ENCODE data around the gene ANKRD55. TPM values are rescaled to one million over a fixed set of nuclear protein-coding genes. Genes with fewer than 3 reads are reported as not detected.
"Not testable (repeated sequence)": the region's sequence is repeated elsewhere in the genome, so short reads cannot be mapped to it uniquely, and the experiment has no call there.

ANKRD55 gene
- total RNA-seq, 4 donors from 2014 or later, result 0.09 TPM; not detected in 3

- DNase-seq, result no peak
- peak overlapping the region in 1 of 4 donors; percentile 28 for H3K27ac ChIP-seq
- H3K9me3 ChIP-seq, result no peaks in the 10 kb centered on the region
- TF ChIP-seq CTCF (IDR thresholded peaks at IDR 0.05), result no peak
- TF ChIP-seq POLR2A (IDR thresholded peaks at IDR 0.05), result no peak
- no peak overlapping the region for H3K4me3 ChIP-seq
- H3K36me3 ChIP-seq, result no peaks in the 10 kb centered on the region
- no peaks in the 10 kb centered on the region for H3K27me3 ChIP-seq
- intact Hi-C loops (cut with DNase I), result no loop called here
- H3K4me1 ChIP-seq, result peaks cover 0 to 13% (median 0%) of the 10 kb centered on the region in 3 donors
- WGBS, 2 donors, result 63% methylated on average over 3 of the region's 3 CpGs
Measured at GRCh38 chr5:56085193-56085592, 147.9 kb downstream of the ANKRD55 start.

- Histone ChIP-seq H3K36me3 (no peaks in the 10 kb centered on the region), H3K9me3 (no peaks in the 10 kb centered on the region), H3K4me1 (peaks cover 0 to 6% (median 0%) of the 10 kb centered on the region in 3 donors), H3K4me3 (no peak overlapping the region), H3K27me3 (no peaks in the 10 kb centered on the region), H3K27ac (no peak overlapping the region)
- 91 to 98% methylated on average over 20 of the region's 20 CpGs for whole genome bisulfite sequencing, 2 donors
- no peak for TF ChIP-seq CTCF (IDR thresholded peaks at IDR 0.05)
- no peak for TF ChIP-seq POLR2A (IDR thresholded peaks at IDR 0.05)
- intact Hi-C loops (cut with DNase I), result no loop called here
- no peak for DNase-seq
Measured at GRCh38 chr5:56083286-56083854, 149.8 kb downstream of the ANKRD55 start.

- H3K36me3 ChIP-seq; intact Hi-C loops (cut with DNase I): not testable (repeated sequence)
Measured at GRCh38 chr5:56081053-56081642, 152.0 kb downstream of the ANKRD55 start.

DNA sequence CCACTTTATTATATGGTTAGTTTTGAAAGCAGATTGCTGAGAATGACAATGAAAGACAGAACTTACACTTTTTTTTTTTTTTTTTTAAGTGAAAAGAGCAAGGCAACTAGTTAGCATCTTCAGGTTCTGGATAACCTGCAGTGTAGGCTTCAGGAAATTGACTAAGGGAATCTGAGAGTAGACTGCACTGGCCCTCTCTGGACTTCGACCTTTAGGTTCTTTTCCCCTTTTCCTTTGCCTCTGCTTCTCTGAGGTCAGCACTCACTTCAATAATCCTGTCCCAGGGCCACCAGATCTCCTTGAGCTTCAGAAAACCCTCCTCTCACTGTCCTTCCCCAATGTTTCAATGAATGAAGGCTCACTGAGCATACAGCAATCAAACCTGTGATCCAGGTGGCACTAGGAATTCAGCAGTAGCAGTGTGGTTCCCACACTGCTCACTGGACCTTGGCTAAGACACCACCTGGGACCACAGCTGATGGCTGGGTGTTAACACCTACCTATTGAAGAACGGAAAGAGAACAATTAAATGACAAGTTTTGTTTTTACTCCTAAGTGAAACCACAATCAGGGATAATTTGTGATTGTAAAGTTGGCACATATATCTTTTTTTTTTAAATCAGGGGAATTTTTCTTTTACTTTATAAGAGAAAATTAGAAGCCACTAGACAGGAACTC is 152.6 kb downstream of the ANKRD55 start:
- Histone ChIP-seq H3K27me3 (no peaks in the 10 kb centered on the region), H3K4me1 (peaks cover 0 to 16% (median 4%) of the 10 kb centered on the region in 3 donors), H3K9me3 (no peaks in the 10 kb centered on the region), H3K4me3 (no peak overlapping the region), H3K36me3 (no peaks in the 10 kb centered on the region), H3K27ac (peak overlapping the region in 1 of 4 donors; percentile 11)
- 64 to 71% methylated on average over 2 of the region's 2 CpGs for WGBS, 2 donors
- no peak for DNase-seq
- intact Hi-C loops (cut with DNase I), result no loop called here
- TF ChIP-seq CTCF (IDR thresholded peaks at IDR 0.05) (no peak), POLR2A (IDR thresholded peaks at IDR 0.05) (no peak)

More at GRCh38 chr5:56081053-56081642, 152.0 kb downstream of the ANKRD55 start:
- not testable (repeated sequence) for H3K4me3 ChIP-seq, H3K9me3 ChIP-seq, DNase-seq, H3K27me3 ChIP-seq
- Histone ChIP-seq H3K4me1 (peaks cover 0 to 11% (median 0%) of the 10 kb centered on the region in 3 donors), H3K27ac (peak overlapping the region in 1 of 4 donors; percentile 11)

GRCh38 chr5:56079157-56079500 is 154.0 kb downstream of the ANKRD55 start:
- peak overlapping the region in 2 of 4 donors; percentile 7 to 34 for H3K27ac ChIP-seq
- WGBS, 2 donors, result 90 to 97% methylated on average over 3 to 5 of the region's 5 CpGs
- DNase-seq; H3K9me3 ChIP-seq; H3K27me3 ChIP-seq; H3K36me3 ChIP-seq; intact Hi-C loops (cut with DNase I); H3K4me3 ChIP-seq: not testable (repeated sequence)
- H3K4me1 ChIP-seq, result peaks cover 0 to 16% (median 4%) of the 10 kb centered on the region in 3 donors
